Esophagus muscularis mucosa (tissue), 4 donors: Measurements from ENCODE around the gene DSCAM. TPM values are rescaled to one million over a fixed set of nuclear protein-coding genes. Genes with fewer than 3 reads are reported as not detected.

Source experiments
- DNase-seq: peaks from one replicate; pipeline ENCODE4 v3.0.0-alpha.2; 2017; ENCODE audit errors: extremely low spot score
- H3K27ac ChIP-seq, 4 donors: fragments of 200-600 bp; sonication (generic); replicated peaks in 1 of 4; 1 replicate in 3 of 4; 2 replicates in 1 of 4; pipeline ENCODE4 v1.5.1; 2016 to 2019; ENCODE audit warnings: mild to moderate bottlenecking in 1 of 4
- H3K27me3 ChIP-seq, 4 donors: fragments of 200-600 bp; sonication (generic); one replicate each; pipeline versions ENCODE4 v1.5.1 to v1.6.0; 2016 to 2019
- H3K36me3 ChIP-seq, 4 donors: fragments of 200-600 bp; sonication (generic); one replicate each; pipeline ENCODE4 v1.5.1; 2016 to 2019
- H3K4me1 ChIP-seq, 4 donors: fragments of 200-600 bp; sonication (generic); one replicate each; pipeline ENCODE4 v1.5.1; 2016 to 2019
- H3K4me3 ChIP-seq, 4 donors: fragments of 200-600 bp; sonication (generic); 1 replicate in 2 of 4; 2 replicates in 2 of 4; pipeline ENCODE4 v1.5.1; 2016 to 2019; ENCODE audit warnings: mild to moderate bottlenecking in 4 of 4, moderate library complexity in 1 of 4
- H3K9me3 ChIP-seq, 4 donors: fragments of 200-600 bp; sonication (generic); 1 replicate in 3 of 4; 2 replicates in 1 of 4; pipeline ENCODE4 v1.5.1; 2016 to 2019
- EP300 ChIP-seq: sonication (generic); formaldehyde crosslinking; IDR thresholded peaks from one replicate; pipeline ENCODE4 v1.6.1; 2017; ENCODE audit warnings: antibody characterized with exemption
- POLR2A ChIP-seq: fragments of 450-650 bp; IDR thresholded peaks from one replicate; pipeline ENCODE4 v1.6.1; 2017; ENCODE audit warnings: antibody characterized with exemption, moderate library complexity, mild to moderate bottlenecking, low read depth
- POLR2AphosphoS5 ChIP-seq, 2 donors: sonication (generic); formaldehyde crosslinking; IDR thresholded peaks; one replicate each; pipeline ENCODE4 v1.6.1; 2017; ENCODE audit warnings: antibody characterized with exemption in 2 of 2
- WGBS: methylation state at CpG from one replicate; pipeline ENCODE4 v1.1.5; 2018; 5-methylcytosine and 5-hydroxymethylcytosine counted together
- intact Hi-C: fragments of 100-400 bp; cut with DNase I; formaldehyde crosslinking; loops from one replicate; pipeline ENCODE4 v1.15.1; 2023
- total RNA-seq, 4 donors: library from RNA; depleted of rRNA; stranded (reverse); fragments of >200 nt; gene quantifications; one replicate each; pipeline versions ENCODE4 v1.1.0 to v1.2.1, GENCODE V29; 2016
- TF ChIP-seq, protein P1 (sequence below), 3 experiments: fragments of 200-600 bp in 2 of 3; fragments of 450-650 bp in 1 of 3; sonication (generic) in 2 of 3; IDR thresholded peaks; one replicate each; pipeline ENCODE4 v1.5.1; 2017 to 2019; ENCODE audit warnings: antibody characterized with exemption in 3 of 3, mild to moderate bottlenecking in 2 of 3, moderate library complexity in 1 of 3

The DSCAM gene
- total RNA-seq, 4 donors from 2014 or later = 0.06 to 0.42 (median 0.17) TPM; not detected in 1

GRCh38 chr21:40853956-40854688 lies 7.2 kb upstream of the DSCAM start:
- Histone ChIP-seq H3K36me3 (no peaks in the 10 kb centered on the region), H3K27ac (no peak overlapping the region), H3K9me3 (peaks cover 0 to 10% (median 0%) of the 10 kb centered on the region in 4 donors), H3K4me3 (no peak overlapping the region), H3K27me3 (peaks cover 0 to 2% (median 0%) of the 10 kb centered on the region in 4 donors), H3K4me1 (no peaks in the 10 kb centered on the region)
- 59% methylated on average over 24 of the region's 24 CpGs for WGBS
- no peak for DNase-seq
- intact Hi-C loops = no loop called here
- TF ChIP-seq POLR2A (no peak), EP300 (no peak), POLR2AphosphoS5 (IDR thresholded peaks at IDR 0.05) (no peak)
- TF ChIP-seq, protein P1, sequence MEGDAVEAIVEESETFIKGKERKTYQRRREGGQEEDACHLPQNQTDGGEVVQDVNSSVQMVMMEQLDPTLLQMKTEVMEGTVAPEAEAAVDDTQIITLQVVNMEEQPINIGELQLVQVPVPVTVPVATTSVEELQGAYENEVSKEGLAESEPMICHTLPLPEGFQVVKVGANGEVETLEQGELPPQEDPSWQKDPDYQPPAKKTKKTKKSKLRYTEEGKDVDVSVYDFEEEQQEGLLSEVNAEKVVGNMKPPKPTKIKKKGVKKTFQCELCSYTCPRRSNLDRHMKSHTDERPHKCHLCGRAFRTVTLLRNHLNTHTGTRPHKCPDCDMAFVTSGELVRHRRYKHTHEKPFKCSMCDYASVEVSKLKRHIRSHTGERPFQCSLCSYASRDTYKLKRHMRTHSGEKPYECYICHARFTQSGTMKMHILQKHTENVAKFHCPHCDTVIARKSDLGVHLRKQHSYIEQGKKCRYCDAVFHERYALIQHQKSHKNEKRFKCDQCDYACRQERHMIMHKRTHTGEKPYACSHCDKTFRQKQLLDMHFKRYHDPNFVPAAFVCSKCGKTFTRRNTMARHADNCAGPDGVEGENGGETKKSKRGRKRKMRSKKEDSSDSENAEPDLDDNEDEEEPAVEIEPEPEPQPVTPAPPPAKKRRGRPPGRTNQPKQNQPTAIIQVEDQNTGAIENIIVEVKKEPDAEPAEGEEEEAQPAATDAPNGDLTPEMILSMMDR (IDR thresholded peaks at IDR 0.05) = no peak

DNA sequence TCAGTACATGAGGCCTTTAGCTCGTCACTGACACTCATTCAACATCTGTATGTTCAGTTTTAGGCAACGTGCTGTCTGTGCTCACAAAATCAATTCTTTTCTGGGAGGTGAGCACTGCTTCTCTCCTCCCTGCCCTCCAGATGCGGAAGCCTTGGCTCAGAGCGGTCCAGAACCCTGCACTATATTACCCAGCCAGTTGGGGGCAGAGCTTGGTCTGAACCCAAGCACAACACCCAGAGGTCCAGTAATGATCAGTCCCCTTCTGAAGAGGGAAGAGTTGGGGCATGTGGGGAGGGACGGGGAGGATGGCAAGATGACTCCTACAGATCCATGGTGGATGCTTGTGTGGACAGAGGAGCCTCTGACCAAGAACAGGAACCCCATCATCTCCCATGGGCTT lies 5.6 kb upstream of the DSCAM start:
- no peak for DNase-seq
- intact Hi-C loops = no loop called here
- Histone ChIP-seq H3K36me3 (no peaks in the 10 kb centered on the region), H3K27me3 (peaks cover 0 to 17% (median 2%) of the 10 kb centered on the region in 4 donors), H3K9me3 (peaks cover 0 to 5% (median 0%) of the 10 kb centered on the region in 4 donors), H3K4me1 (no peaks in the 10 kb centered on the region), H3K27ac (no peak overlapping the region), H3K4me3 (no peak overlapping the region)
- 70% methylated on average over 5 of the region's 5 CpGs for WGBS
- TF ChIP-seq EP300 = no peak
- TF ChIP-seq POLR2AphosphoS5 (IDR thresholded peaks at IDR 0.05) = no peak
- TF ChIP-seq, protein P1 (IDR thresholded peaks at IDR 0.05) = no peak
- no peak for TF ChIP-seq POLR2A

DNA sequence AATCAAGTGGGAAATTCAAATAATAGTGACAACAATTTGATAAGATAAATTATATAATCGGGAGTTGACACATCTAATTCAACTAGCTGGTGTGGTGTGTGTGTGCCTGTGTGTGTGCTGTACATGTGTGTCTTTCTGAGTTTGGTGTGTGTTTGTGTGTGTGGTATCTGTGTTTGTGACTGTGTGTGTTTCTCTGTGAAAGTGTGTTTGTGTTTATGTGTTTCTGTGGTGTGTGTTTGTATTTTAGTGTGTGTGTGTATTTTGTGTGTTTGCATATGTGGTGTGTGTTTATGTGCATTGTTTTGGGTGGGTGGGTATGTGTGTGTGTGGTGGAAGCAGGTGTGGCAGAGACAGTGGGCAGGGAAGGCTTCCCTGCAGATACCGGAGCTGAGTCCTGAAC lies 4.8 kb upstream of the DSCAM start:
- TF ChIP-seq POLR2A = no peak
- TF ChIP-seq, protein P1 (IDR thresholded peaks at IDR 0.05) = no peak
- Histone ChIP-seq H3K36me3 (no peaks in the 10 kb centered on the region), H3K27ac (no peak overlapping the region), H3K4me3 (no peak overlapping the region), H3K9me3 (no peaks in the 10 kb centered on the region), H3K4me1 (peaks cover 0 to 4% (median 4%) of the 10 kb centered on the region in 4 donors), H3K27me3 (peaks cover 0 to 25% (median 5%) of the 10 kb centered on the region in 4 donors)
- intact Hi-C loops = no loop called here
- 80% methylated on average over 2 of the region's 2 CpGs for WGBS
- peak; percentile 64 for DNase-seq

DNA sequence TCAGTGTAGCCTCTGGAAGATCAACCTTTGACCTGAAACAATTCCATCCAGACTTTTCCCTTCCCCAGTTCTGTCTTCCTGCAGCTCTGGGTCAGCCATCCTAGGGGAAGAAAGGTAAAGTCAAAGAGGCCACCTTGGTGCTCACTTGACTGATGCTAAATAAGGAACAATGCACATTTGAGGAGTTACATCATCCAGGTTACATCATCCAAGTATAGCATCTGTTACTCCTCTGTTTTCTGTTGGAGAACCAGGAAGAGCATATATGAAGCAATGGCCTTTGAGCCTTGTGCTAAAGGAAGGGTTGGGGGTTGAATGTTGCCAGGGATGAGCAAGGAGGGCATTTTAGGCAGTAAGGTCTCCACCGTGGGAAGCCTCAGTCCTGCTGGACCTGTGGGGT lies 3.1 kb upstream of the DSCAM start:
- H3K27ac ChIP-seq = no peak overlapping the region
- H3K4me1 ChIP-seq = peaks cover 0 to 5% (median 5%) of the 10 kb centered on the region in 4 donors
- H3K36me3 ChIP-seq = no peaks in the 10 kb centered on the region
- peaks cover 0 to 40% (median 5%) of the 10 kb centered on the region in 4 donors for H3K27me3 ChIP-seq
- H3K9me3 ChIP-seq = no peaks in the 10 kb centered on the region
- no peak for TF ChIP-seq POLR2A
- no peak for TF ChIP-seq POLR2AphosphoS5 (IDR thresholded peaks at IDR 0.05)
- TF ChIP-seq, protein P1 (IDR thresholded peaks at IDR 0.05) = no peak
- no peak for TF ChIP-seq EP300
- DNase-seq = peak; percentile 42
- intact Hi-C loops = no loop called here
- 83% methylated on average over 1 of the region's 1 CpG for WGBS
- no peak overlapping the region for H3K4me3 ChIP-seq
